ENCODE results near the gene IL16.
"Not testable (repeated sequence)": the region's sequence is repeated elsewhere in the genome, so short reads cannot be mapped to it uniquely, and the experiment has no call there.

The IL16 gene

GRCh38 chr15:81323944-81324881, 127.5 kb downstream of the IL16 start, which contains the start of gene STARD5:
TSS of gene STARD5 (minus strand) at chr15:81324141. CDS start at chr15:81324099, 42 bp downstream.
- no peak for TF ChIP-seq CTCF (IDR thresholded peaks at IDR 0.05; ENCODE audit: insufficient read depth, low read length, missing control alignments)
- CTCF ChIA-PET = interaction anchor here (0.7 to 2.5 kb wide), 4 partner anchors 49 to 58 kb away, joined by 4 to 14 read pairs (median 4); no protein-coding TSS in a partner anchor
- POLR2A ChIA-PET = interaction anchor here (0.6 to 1.0 kb wide), 4 partner anchors 11 to 20 kb away, joined by 3 to 11 read pairs (median 4); no protein-coding TSS in a partner anchor
- DNase-seq (ENCODE audit: low read depth, low spot score) = peak; percentile 70
- H3K4me3 ChIP-seq (ENCODE audit: low read depth, low read length) = peak within 1 kb of the TSS; percentile 92

- DNase-seq (ENCODE audit: low read depth, low spot score) = no peak
- no peak overlapping the region for H3K4me3 ChIP-seq (ENCODE audit: low read depth, low read length)
- ChIA-PET POLR2A (interaction anchor here (3.1 kb wide), 1 partner anchor 12 kb away, joined by 22 read pairs; no protein-coding TSS in a partner anchor), CTCF (interaction anchor here (1.0 to 4.9 kb wide), 8 partner anchors 11 to 171 kb away, joined by 3 to 29 read pairs (median 5); no protein-coding TSS in a partner anchor)
- no peak for TF ChIP-seq CTCF (IDR thresholded peaks at IDR 0.05; ENCODE audit: insufficient read depth, low read length, missing control alignments)
Measured at GRCh38 chr15:81326466-81327212, 130.0 kb downstream of the IL16 start.

- peak; percentile 71 for DNase-seq (ENCODE audit: low read depth, low spot score)
- ChIA-PET CTCF (interaction anchor here (1.1 to 4.9 kb wide), 8 partner anchors 8 to 172 kb away, joined by 3 to 29 read pairs (median 6); no protein-coding TSS in a partner anchor), POLR2A (interaction anchor here (0.9 to 3.1 kb wide), 4 partner anchors 12 to 53 kb away, joined by 3 to 22 read pairs (median 4); no protein-coding TSS in a partner anchor)
- H3K4me3 ChIP-seq (ENCODE audit: low read depth, low read length) = no peak overlapping the region
- TF ChIP-seq CTCF (IDR thresholded peaks at IDR 0.05; ENCODE audit: insufficient read depth, low read length, missing control alignments) = no peak
Measured at GRCh38 chr15:81327516-81327915, 130.8 kb downstream of the IL16 start.

GRCh38 chr15:81329446-81329845, 132.8 kb downstream of the IL16 start:
- no peak for DNase-seq (ENCODE audit: low read depth, low spot score)
- POLR2A ChIA-PET = no interaction called here

GRCh38 chr15:81330366-81331090, 133.8 kb downstream of the IL16 start:
- no peak overlapping the region for H3K4me3 ChIP-seq (ENCODE audit: low read depth, low read length)
- ChIA-PET POLR2A (no interaction called here), CTCF (interaction anchor here (1.7 to 4.9 kb wide), 5 partner anchors 7 to 64 kb away, joined by 4 to 29 read pairs (median 11); no protein-coding TSS in a partner anchor)
- DNase-seq (ENCODE audit: low read depth, low spot score) = no peak
- no peak for TF ChIP-seq CTCF (IDR thresholded peaks at IDR 0.05; ENCODE audit: insufficient read depth, low read length, missing control alignments)

More at GRCh38 chr15:81329446-81329845, 132.8 kb downstream of the IL16 start:
- no peak overlapping the region for H3K4me3 ChIP-seq (ENCODE audit: low read depth, low read length)
- CTCF ChIA-PET = interaction anchor here (2.2 to 4.9 kb wide), 3 partner anchors 8 to 63 kb away, joined by 6 to 29 read pairs (median 26); no protein-coding TSS in a partner anchor
- no peak for TF ChIP-seq CTCF (IDR thresholded peaks at IDR 0.05; ENCODE audit: insufficient read depth, low read length, missing control alignments)

GRCh38 chr15:81331141-81331540, 134.5 kb downstream of the IL16 start:
- POLR2A ChIA-PET = interaction anchor here (0.8 kb wide), 1 partner anchor 18 kb away, joined by 3 read pairs; no protein-coding TSS in a partner anchor
- H3K4me3 ChIP-seq (ENCODE audit: low read depth, low read length); DNase-seq (ENCODE audit: low read depth, low spot score): not testable (repeated sequence)
- CTCF ChIA-PET = interaction anchor here (1.4 to 3.4 kb wide), 4 partner anchors 10 to 65 kb away, joined by 4 to 14 read pairs (median 8); no protein-coding TSS in a partner anchor

Measured in AG04449 (cell line).